GM12891 (cell line): ENCODE results near the gene CLTCL1.

Experiments used
- DNase-seq: peaks from one replicate; pipeline ENCODE4 v3.0.0; 2011; ENCODE audit warnings: low spot score; ENCODE audit not compliant: insufficient read length
- FAIRE-seq: peaks from 2 replicates; lab custom pipeline; 2011; peaks lifted over from hg19 to GRCh38; lab: Jason Lieb, UNC
- PAX5 ChIP-seq: IDR thresholded peaks from 2 replicates; pipeline ENCODE4 v1.6.1; 2011; ENCODE audit warnings: low read length, moderate library complexity, mild to moderate bottlenecking; ENCODE audit not compliant: insufficient read depth, severe bottlenecking
- POLR2A ChIP-seq: IDR thresholded peaks from 2 replicates; pipeline ENCODE4 v1.6.1; 2011; ENCODE audit warnings: low read depth, low read length, control low read depth
- POLR2AphosphoS5 ChIP-seq: IDR thresholded peaks from 2 replicates; pipeline ENCODE4 v1.6.1; 2011; ENCODE audit warnings: low read depth, low read length, control low read depth
- POU2F2 ChIP-seq: IDR thresholded peaks from 2 replicates; pipeline ENCODE4 v1.6.1; 2011; ENCODE audit warnings: low read depth, mild to moderate bottlenecking, control low read depth, low read length, moderate library complexity
- SPI1 ChIP-seq: IDR thresholded peaks from 2 replicates; pipeline ENCODE4 v1.6.1; 2011; ENCODE audit warnings: low read depth, low read length, control low read depth
- TAF1 ChIP-seq: IDR thresholded peaks from 2 replicates; pipeline ENCODE4 v1.6.1; 2011; ENCODE audit warnings: low read depth, low read length, control low read depth

The CLTCL1 gene

GRCh38 chr22:19152942-19153883 lies 138.3 kb downstream of the CLTCL1 start:
- FAIRE-seq, result no peak

GRCh38 chr22:19151329-19152191 lies 140.0 kb downstream of the CLTCL1 start:
- FAIRE-seq (no peak), DNase-seq (no peak)
- TF ChIP-seq SPI1 (no peak), POU2F2 (no peak), PAX5 (no peak), TAF1 (no peak), POLR2A (no peak), POLR2AphosphoS5 (no peak)

More at GRCh38 chr22:19152942-19153883, 138.3 kb downstream of the CLTCL1 start:
- no peak for DNase-seq
- TF ChIP-seq POU2F2 (no peak), PAX5 (no peak), POLR2A (no peak), SPI1 (no peak)

- FAIRE-seq (no peak), DNase-seq (no peak)
- no peak for TF ChIP-seq PAX5
- TF ChIP-seq TAF1, result no peak
- no peak for TF ChIP-seq POU2F2
- no peak for TF ChIP-seq POLR2A
- no peak for TF ChIP-seq POLR2AphosphoS5
- TF ChIP-seq SPI1, result no peak
Observed at GRCh38 chr22:19150482-19151328, 140.8 kb downstream of the CLTCL1 start.

- no peak for FAIRE-seq
Observed at GRCh38 chr22:19149991-19150390, 141.5 kb downstream of the CLTCL1 start, which contains the start of gene GSC2. GSC2 (minus strand) TSS chr22:19150292; CDS start chr22:19150283, 9 bp downstream.

GRCh38 chr22:19149047-19149883 lies 142.3 kb downstream of the CLTCL1 start:
- no peak for FAIRE-seq

More at GRCh38 chr22:19149991-19150390, 141.5 kb downstream of the CLTCL1 start, which contains the start of gene GSC2:
- TF ChIP-seq POU2F2, result no peak
- TF ChIP-seq SPI1, result no peak
- TF ChIP-seq TAF1, result no peak
- no peak for TF ChIP-seq PAX5
- no peak for TF ChIP-seq POLR2AphosphoS5
- no peak for TF ChIP-seq POLR2A
- DNase-seq, result no peak

GRCh38 chr22:19148417-19149046 lies 143.0 kb downstream of the CLTCL1 start:
- TF ChIP-seq SPI1, result no peak
- no peak for TF ChIP-seq TAF1
- no peak for TF ChIP-seq POLR2AphosphoS5
- no peak for TF ChIP-seq POLR2A
- TF ChIP-seq POU2F2, result no peak
- no peak for FAIRE-seq

More at GRCh38 chr22:19149047-19149883, 142.3 kb downstream of the CLTCL1 start:
- TF ChIP-seq PAX5, result no peak
- no peak for DNase-seq

GRCh38 chr22:19147195-19147780 lies 144.2 kb downstream of the CLTCL1 start:
- no peak for DNase-seq
- TF ChIP-seq PAX5, result no peak
- no peak for TF ChIP-seq POU2F2
- no peak for TF ChIP-seq SPI1
- no peak for TF ChIP-seq POLR2A
- TF ChIP-seq TAF1, result no peak
- no peak for TF ChIP-seq POLR2AphosphoS5
- no peak for FAIRE-seq

More at GRCh38 chr22:19148417-19149046, 143.0 kb downstream of the CLTCL1 start:
- no peak for DNase-seq

GRCh38 chr22:19146215-19146968 lies 145.1 kb downstream of the CLTCL1 start:
- TF ChIP-seq SPI1 (no peak), TAF1 (no peak), POLR2AphosphoS5 (no peak), POLR2A (no peak)
- FAIRE-seq (no peak), DNase-seq (no peak)
